Measurements from ENCODE around the gene DLGAP4.
A peak's percentile ranks its signal among the peaks of the same experiment; 100 is the strongest.

DLGAP4 gene

GRCh38 chr20:36467076-36467999 lies 161.2 kb downstream of the DLGAP4 start:
- H3K4me2 ChIP-seq (ENCODE audit: low read length) = peak overlapping the region; percentile 75
- H3K27ac ChIP-seq (ENCODE audit: low read depth, low read length) = peak overlapping the region; percentile 28
- peaks cover 9% of the 10 kb centered on the region; the same call in 1 of the 2 replicates for H3K36me3 ChIP-seq (ENCODE audit: control insufficient read depth, low read length)
- H3K9me2 ChIP-seq (replicated peaks; ENCODE audit: control insufficient read depth, low read length) = no peaks in the 10 kb centered on the region
- peaks cover 7% of the 10 kb centered on the region; the same call in 1 of the 2 replicates for H4K20me1 ChIP-seq (ENCODE audit: control insufficient read depth, insufficient read depth, low read depth, low read length)
- H3K4me1 ChIP-seq (ENCODE audit: control insufficient read depth, low read length) = peaks cover 99% of the 10 kb centered on the region
- no peaks in the 10 kb centered on the region for H3K9me3 ChIP-seq (ENCODE audit: control insufficient read depth, insufficient read depth, low read length)
- H3K79me2 ChIP-seq (ENCODE audit: control insufficient read depth, low read length) = peaks cover 80% of the 10 kb centered on the region
- peaks cover 25% of the 10 kb centered on the region for H3F3A ChIP-seq (ENCODE audit: control insufficient read depth, insufficient read depth)
- TF ChIP-seq CTCF (IDR thresholded peaks at IDR 0.05; ENCODE audit: low read depth, low read length, poor library complexity, severe bottlenecking) (no peak), EZH2phosphoT487 (IDR thresholded peaks at IDR 0.05; ENCODE audit: borderline replicate concordance, low read length) (no peak)
- H3K27me3 ChIP-seq (ENCODE audit: control insufficient read depth, low read length) = no peaks in the 10 kb centered on the region
- H3K4me3 ChIP-seq (ENCODE audit: low read length) = peak overlapping the region; percentile 55

- Histone ChIP-seq H3K27me3 (ENCODE audit: control insufficient read depth, low read length) (no peaks in the 10 kb centered on the region), H3K9me3 (ENCODE audit: control insufficient read depth, insufficient read depth, low read length) (no peaks in the 10 kb centered on the region), H3K27ac (ENCODE audit: low read depth, low read length) (0 out of 2 replicates have a peak overlapping the region, but pooled peaks have one; percentile 2), H3K79me2 (ENCODE audit: control insufficient read depth, low read length) (peaks cover 80% of the 10 kb centered on the region), H3K4me2 (ENCODE audit: low read length) (peak overlapping the region; percentile 75), H3K4me1 (ENCODE audit: control insufficient read depth, low read length) (peaks cover 99% of the 10 kb centered on the region), H3K4me3 (ENCODE audit: low read length) (peak overlapping the region; percentile 55), H4K20me1 (ENCODE audit: control insufficient read depth, insufficient read depth, low read depth, low read length) (peaks cover 2% of the 10 kb centered on the region; the same call in 1 of the 2 replicates), H3K36me3 (ENCODE audit: control insufficient read depth, low read length) (peaks cover 6% of the 10 kb centered on the region; the same call in 1 of the 2 replicates), H3K9me2 (replicated peaks; ENCODE audit: control insufficient read depth, low read length) (no peaks in the 10 kb centered on the region), H3F3A (ENCODE audit: control insufficient read depth, insufficient read depth) (peaks cover 18% of the 10 kb centered on the region)
- no peak for TF ChIP-seq EZH2phosphoT487 (IDR thresholded peaks at IDR 0.05; ENCODE audit: borderline replicate concordance, low read length)
- no peak for TF ChIP-seq CTCF (IDR thresholded peaks at IDR 0.05; ENCODE audit: low read depth, low read length, poor library complexity, severe bottlenecking)
These were observed 162.2 kb downstream of the DLGAP4 start for GRCh38 chr20:36468149-36469000.

- H3K36me3 ChIP-seq (ENCODE audit: control insufficient read depth, low read length) = peaks cover 3% of the 10 kb centered on the region; the same call in 1 of the 2 replicates
These were observed 163.8 kb downstream of the DLGAP4 start for GRCh38 chr20:36469973-36470372.

More at GRCh38 chr20:36469973-36470372, 163.8 kb downstream of the DLGAP4 start:
- Histone ChIP-seq H3F3A (ENCODE audit: control insufficient read depth, insufficient read depth) (peaks cover 18% of the 10 kb centered on the region), H3K27ac (ENCODE audit: low read depth, low read length) (peak overlapping the region; percentile 80), H3K79me2 (ENCODE audit: control insufficient read depth, low read length) (peaks cover 83% of the 10 kb centered on the region), H3K27me3 (ENCODE audit: control insufficient read depth, low read length) (no peaks in the 10 kb centered on the region), H3K9me2 (replicated peaks; ENCODE audit: control insufficient read depth, low read length) (no peaks in the 10 kb centered on the region), H3K9me3 (ENCODE audit: control insufficient read depth, insufficient read depth, low read length) (no peaks in the 10 kb centered on the region), H3K4me3 (ENCODE audit: low read length) (peak overlapping the region; percentile 66), H3K4me2 (ENCODE audit: low read length) (peak overlapping the region; percentile 85), H4K20me1 (ENCODE audit: control insufficient read depth, insufficient read depth, low read depth, low read length) (no peaks in the 10 kb centered on the region), H3K4me1 (ENCODE audit: control insufficient read depth, low read length) (peaks cover 88% of the 10 kb centered on the region)
- no peak for TF ChIP-seq CTCF (IDR thresholded peaks at IDR 0.05; ENCODE audit: low read depth, low read length, poor library complexity, severe bottlenecking)
- TF ChIP-seq EZH2phosphoT487 (IDR thresholded peaks at IDR 0.05; ENCODE audit: borderline replicate concordance, low read length) = no peak

All from DOHH2 (cell line).